Measurements from ENCODE around the gene APAF1.
"Not testable (repeated sequence)": the region's sequence is repeated elsewhere in the genome, so short reads cannot be mapped to it uniquely, and the experiment has no call there.

The APAF1 gene, protein sequence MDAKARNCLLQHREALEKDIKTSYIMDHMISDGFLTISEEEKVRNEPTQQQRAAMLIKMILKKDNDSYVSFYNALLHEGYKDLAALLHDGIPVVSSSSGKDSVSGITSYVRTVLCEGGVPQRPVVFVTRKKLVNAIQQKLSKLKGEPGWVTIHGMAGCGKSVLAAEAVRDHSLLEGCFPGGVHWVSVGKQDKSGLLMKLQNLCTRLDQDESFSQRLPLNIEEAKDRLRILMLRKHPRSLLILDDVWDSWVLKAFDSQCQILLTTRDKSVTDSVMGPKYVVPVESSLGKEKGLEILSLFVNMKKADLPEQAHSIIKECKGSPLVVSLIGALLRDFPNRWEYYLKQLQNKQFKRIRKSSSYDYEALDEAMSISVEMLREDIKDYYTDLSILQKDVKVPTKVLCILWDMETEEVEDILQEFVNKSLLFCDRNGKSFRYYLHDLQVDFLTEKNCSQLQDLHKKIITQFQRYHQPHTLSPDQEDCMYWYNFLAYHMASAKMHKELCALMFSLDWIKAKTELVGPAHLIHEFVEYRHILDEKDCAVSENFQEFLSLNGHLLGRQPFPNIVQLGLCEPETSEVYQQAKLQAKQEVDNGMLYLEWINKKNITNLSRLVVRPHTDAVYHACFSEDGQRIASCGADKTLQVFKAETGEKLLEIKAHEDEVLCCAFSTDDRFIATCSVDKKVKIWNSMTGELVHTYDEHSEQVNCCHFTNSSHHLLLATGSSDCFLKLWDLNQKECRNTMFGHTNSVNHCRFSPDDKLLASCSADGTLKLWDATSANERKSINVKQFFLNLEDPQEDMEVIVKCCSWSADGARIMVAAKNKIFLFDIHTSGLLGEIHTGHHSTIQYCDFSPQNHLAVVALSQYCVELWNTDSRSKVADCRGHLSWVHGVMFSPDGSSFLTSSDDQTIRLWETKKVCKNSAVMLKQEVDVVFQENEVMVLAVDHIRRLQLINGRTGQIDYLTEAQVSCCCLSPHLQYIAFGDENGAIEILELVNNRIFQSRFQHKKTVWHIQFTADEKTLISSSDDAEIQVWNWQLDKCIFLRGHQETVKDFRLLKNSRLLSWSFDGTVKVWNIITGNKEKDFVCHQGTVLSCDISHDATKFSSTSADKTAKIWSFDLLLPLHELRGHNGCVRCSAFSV (N-terminal part only)

DNA sequence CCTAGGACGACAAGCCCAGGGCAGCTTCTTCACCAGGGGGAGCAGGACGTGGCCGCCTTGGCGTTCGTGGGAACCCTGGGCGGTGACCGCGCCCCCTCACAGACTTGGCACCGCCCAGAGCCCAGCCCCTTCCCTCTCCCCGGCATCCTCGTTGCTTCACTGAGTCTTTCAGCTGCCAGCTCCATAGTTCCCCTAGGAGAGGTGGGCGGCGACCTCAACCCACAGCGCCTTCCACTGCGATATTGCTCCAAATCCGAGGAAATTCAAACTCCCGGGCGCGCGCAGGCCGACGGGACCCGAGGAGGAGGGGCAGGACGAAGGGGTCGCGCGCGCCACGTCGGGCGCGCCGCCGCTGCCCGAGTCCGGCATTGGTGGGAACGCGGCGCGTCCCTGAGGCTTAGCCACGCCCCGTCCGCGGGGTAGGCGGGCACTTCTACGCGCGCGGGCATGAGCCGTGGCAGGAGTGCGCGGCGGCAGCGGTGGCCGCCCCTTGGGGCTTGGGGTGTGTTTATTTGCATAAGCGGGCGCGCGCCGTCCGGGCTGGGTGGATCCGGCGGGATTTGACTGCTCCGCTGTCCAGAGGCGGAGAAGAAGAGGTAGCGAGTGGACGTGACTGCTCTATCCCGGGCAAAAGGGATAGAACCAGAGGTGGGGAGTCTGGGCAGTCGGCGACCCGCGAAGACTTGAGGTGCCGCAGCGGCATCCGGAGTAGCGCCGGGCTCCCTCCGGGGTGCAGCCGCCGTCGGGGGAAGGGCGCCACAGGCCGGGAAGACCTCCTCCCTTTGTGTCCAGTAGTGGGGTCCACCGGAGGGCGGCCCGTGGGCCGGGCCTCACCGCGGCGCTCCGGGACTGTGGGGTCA is at the start of gene APAF1, which contains the start of gene IKBIP:
APAF1 (plus strand) TSS at position 579 of the 860 bp plus-strand sequence. CDS start 3,070 bp downstream, outside the sequence.
IKBIP (minus strand) TSS at position 77 of the 860 bp plus-strand sequence. CDS start 87 bp downstream, outside the sequence.
- DNase-seq = peak; percentile 76

DNA sequence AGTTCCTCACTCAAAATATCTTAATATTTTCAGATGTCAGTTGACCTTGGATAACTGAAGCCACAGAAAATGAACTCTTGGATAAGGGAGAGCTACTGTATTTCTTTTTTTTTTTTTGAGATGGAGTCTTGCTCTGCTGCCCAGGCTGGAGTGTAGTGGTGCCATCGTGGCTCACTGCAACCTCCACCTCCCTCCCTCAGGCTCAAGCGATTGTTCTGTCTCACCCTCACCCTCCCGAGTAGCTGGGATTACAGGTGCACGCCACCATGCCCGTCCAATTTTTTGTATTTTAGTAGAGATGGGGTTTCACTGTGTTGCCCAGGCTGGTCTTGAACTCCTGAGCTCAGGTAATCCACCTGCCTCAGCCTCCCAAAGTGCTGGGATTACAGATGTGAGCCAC is 47.8 kb upstream of the APAF1 start:
- DNase-seq = not testable (repeated sequence)

DNA sequence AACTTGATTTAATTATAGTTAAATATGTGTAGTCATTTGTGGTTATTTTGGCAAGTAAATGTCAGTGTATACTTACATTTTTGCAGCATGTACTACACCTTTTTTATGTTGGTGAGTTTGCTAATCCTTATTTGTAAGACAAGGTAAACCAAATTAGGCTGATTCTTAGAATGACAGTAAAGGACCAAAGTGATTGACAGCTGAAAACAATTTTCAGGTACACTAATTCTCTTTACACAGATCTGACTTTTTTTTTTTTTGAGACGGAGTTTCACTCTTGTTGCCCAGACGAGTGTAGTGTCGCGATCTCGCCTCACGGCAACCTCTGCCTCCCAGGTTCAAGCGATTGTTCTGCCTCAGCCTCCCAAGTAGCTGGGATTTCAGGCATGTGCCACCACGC is 43.2 kb upstream of the APAF1 start:
- no peak for DNase-seq

DNA sequence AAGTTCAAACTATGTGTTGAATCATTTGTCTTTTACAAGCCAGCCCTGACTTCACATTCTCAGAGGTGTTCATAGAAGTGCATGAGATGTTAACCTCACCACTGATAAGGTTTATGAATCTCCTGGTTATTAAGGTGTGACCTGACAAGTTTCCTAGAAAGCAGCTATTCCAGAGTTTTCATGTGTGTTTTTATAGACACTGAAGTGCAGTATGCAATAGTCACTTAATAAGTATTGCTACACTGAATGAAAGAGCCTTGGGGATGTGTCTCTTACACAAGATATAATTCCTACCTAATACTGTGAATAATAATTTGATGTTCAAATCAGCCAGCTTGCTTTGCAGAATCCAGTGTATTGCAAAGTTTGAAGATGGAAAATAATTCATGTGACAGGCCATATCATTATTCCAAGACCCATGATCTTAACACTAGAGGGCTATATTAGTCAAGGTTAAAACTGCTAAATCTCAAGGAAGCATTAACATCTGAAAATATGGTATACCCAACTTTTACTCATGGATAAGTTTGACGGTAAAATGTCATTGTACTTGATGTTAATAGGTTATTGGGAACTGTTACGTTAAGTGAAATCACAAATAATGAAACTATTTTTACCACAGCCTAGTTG is 38.6 kb upstream of the APAF1 start:
- DNase-seq = no peak

DNA sequence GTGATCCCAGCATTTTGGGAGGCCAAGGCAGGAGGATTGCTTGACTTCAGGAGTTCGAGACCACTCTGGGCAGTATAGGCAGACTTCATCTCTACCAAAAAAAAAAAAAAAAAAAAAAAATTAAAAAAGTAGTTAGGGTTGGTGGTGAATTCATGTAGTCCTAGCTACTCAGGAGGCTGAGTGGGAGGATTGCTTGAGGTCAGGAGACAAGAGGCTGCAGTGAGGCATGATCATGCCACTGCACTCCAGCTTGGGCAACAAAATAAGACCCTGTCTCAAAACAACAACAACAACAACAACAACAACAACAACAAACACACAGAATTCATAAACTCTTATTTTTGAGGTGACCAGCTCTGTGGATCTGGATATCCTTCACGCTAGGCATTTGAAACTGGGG is 34.5 kb upstream of the APAF1 start:
- no peak for DNase-seq

DNA sequence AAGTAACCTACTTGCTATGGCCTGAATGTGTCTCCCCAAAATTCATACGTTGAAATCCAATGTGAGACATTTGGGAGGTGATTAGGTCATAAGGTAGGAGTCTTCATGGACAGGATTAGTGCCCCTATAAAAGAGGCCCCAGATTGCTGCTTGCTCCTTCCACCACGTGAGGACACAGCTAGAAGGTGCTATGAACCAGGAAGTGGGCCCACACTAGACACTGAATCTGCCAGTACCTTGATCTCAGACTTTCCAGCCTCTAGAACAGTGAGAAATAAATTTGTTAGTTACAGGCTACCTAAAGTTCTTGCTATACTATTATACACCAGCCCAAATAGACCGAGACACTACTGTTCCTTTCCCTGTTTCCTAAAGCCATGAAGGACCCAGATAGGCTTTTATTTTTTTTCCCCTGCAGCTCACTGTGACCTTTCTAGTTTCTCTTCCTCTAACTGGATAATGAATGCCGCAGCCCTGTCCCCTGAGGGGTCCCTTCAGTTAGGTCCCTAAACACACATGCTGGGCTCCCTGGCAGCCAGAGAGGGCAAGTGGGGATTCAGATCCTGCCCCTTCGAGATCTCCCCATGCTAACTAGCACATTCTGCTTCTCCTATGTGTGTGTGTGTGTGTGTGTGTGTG is 32.3 kb upstream of the APAF1 start:
- no peak for DNase-seq

DNA sequence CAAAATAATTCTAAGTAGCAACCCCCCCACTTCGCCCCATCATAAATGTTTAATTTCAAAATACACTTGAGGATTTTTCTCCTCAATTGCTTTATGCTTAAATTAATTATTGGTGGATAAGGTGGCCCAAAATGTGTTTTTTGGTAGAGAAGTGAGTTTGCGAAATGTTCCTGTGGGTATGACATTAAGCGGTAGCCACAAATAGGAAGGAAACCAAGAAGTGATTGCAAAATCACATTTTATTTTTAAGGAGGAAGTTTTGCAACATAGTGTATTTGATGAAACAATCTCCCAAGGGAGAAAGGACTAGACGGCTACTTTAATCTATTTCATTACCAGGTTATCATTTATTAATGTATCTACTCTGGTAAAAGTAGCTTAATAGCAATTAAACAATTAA is 26.1 kb upstream of the APAF1 start:
- DNase-seq = no peak

DNA sequence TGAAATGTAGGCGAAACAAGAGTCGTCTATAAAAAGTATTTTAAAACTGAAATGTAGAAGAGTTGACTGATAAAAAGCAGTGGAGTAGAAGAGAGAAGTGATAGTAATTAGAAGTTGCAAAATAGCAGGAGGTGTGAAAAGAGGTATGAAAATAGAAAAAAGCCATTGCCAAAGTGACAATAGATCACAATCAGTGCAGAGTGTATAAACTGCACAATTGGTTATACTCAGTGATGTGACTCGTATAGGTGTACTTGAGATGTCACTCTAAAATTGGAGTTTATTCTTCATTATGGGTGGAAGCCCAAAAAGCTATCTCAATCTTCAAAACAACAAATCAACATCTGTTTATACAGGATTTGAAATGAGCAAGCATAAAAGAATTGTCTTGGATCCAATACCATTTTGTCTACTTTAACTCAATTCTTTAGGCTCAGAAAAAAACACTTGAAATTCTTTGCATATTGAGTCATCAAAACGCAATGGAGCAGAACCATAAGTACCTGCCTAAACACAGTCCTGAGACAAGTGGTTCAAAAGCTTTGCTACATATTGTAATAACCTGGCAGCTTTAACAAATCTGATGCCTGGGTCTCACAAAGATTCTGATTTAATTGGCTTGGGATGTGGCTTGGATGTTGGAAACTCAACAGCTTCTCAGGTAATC is 9.3 kb upstream of the APAF1 start:
- DNase-seq = peak; percentile 19

DNA sequence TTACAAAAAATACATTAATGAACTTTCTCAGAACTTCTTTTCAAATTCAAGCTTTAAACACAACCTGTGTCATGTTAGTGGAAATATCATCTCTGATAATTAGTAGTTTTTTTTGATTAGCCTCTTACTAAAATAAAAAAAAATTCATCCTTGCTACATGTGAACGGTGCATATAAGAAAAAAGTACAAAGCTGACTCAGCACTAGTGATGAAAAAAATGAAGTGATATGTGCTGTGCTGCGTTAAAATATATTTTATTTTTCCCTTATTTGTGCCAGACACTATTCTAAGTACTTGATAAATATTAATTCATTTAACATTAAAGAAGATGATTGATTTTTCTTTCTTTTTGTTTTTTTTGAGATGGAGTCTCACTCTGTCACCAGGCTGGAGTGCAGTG is 8.0 kb upstream of the APAF1 start:
- no peak for DNase-seq

DNA sequence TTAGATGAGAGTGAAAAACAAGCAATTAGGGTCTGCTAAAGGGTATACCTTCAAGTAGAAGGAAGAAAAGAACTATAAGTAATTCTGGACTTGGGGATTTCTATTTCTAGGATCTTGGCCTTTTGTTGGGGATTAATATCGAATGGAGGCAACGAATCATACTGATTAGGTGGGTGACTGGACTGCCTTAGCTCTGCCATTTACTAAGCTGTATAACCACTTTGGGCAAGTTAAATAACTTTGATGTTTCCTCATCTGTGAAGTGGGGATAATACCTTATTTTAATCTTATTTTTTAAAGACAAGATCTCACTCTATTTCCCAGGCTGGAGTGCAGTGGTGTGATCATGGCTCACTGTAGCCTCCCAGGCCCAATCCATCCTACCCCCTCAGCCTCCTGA is 7.1 kb upstream of the APAF1 start:
- DNase-seq = no peak

DNA sequence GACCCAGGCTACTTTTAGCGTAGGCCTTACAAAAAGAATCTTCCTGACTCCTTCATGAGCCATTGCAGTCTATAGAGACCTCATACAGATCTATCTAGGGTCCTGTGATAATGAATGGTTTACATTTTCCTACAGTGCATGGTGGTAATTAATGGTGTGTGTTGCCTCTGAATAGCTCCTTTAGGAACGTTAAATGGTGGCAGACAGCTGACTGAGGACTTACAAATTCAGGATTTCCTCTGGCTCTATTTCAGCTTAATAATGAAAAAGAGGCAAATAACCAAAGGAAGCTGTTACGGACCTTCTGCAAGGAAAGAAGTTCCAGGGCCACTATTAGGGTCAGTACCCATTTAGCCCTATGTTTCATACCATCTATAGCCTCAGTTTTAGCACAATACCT is 5.6 kb upstream of the APAF1 start:
- DNase-seq = no peak

DNA sequence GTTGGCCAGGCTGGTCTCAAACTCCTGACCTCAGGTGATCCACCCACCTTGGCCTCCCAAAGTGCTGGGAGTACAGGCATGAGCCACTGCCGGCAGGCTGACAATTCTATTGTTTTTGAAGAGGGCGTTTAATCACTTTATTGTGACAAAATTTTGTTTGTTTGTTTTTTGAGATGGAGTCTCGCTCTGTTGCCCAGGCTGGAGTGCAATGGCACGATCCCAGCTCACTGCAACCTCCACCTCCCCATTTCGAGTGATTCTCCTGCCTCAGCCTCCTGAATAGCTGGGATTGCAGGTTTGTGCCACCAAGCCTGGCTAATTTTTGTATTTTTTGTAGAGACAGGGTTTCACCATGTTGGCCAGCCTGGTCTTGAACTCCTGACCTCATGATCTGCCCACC is 2.3 kb upstream of the APAF1 start:
- DNase-seq = not testable (repeated sequence)

DNA sequence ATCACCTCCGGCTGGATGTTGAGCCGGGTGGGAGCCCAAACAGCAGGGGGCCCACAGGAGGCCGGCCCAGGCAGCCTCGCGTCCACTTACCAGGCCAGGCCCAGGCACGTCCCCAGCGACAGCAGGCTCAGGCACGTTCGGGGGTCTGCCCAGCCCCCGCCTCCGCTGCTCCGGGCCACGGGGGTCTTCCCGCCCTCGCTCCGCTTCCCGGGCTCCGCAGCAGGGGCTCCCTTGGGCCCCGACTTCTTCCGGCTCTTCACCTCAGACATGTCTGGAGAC is 718 bp upstream of the APAF1 start:
- no peak for DNase-seq

DNA sequence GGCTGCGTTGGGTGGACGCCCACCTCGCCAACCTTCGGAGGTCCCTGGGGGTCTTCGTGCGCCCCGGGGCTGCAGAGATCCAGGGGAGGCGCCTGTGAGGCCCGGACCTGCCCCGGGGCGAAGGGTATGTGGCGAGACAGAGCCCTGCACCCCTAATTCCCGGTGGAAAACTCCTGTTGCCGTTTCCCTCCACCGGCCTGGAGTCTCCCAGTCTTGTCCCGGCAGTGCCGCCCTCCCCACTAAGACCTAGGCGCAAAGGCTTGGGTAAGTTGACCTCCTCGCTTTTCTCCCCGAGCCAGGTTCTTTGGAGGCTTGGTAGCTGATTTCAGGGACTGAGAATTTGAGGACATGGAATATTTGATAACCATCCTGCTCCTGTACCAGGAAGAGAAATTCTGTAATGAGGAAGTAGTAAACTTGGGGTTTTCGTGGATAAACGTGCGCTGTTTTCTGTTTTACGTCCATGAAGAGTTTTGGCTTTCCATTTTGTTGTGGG is 530 bp downstream of the APAF1 start:
- DNase-seq = no peak

DNA sequence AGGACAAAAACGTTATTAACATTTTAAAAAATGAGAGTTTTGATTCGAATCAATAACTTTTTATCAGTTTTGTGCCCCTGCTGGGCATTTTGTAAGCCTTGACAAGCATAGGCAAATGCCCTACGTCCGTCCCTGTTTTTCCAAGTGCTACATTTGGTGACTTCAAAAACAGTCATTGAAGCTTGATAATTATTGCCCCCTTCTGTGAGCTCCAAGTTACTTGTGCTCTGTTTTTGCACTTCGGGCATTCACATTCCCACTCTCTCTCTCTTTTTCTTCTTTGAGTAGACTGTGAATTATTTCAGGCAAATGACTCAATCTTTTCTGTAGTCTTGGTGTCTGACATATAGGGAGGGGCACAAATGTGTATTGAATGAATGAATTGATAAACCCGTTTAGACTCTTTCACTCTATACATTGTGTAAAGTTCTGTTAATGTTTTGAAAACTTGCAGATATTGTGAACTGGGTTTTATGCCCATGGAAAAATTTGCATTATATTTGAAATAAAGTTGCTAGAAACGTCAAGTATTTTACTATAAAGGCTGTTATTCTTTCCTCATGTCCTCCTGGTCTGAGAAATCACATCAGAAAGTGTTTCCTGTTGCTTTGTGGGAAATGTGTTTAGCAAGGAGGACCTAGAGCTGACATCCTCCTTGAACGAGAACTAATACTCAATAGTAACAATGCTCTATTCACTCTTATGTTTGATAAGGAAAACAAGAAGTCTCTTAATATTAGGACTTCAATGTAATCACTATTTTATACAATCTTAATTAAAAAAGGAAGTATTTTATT is 1.4 kb downstream of the APAF1 start:
- no peak for DNase-seq

DNA sequence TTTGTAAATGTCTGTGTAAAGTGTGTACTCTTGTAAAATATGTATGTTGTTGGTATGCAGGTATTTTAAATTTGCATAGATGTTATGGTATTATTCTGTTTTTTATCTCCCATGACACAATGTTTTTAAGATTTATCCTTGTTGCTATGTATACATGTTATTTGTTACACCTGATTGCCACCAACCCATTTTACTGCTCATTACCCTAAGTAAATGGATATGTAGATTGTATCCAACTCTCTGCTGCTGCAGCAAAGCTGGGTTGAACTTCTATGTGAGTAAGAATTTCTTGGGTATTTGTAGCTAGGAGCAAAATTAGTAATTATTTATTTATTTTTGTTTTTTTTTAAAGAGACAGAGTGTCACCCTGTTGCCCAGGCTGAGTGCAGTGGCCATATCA is 6.2 kb downstream of the APAF1 start:
- no peak for DNase-seq

DNA sequence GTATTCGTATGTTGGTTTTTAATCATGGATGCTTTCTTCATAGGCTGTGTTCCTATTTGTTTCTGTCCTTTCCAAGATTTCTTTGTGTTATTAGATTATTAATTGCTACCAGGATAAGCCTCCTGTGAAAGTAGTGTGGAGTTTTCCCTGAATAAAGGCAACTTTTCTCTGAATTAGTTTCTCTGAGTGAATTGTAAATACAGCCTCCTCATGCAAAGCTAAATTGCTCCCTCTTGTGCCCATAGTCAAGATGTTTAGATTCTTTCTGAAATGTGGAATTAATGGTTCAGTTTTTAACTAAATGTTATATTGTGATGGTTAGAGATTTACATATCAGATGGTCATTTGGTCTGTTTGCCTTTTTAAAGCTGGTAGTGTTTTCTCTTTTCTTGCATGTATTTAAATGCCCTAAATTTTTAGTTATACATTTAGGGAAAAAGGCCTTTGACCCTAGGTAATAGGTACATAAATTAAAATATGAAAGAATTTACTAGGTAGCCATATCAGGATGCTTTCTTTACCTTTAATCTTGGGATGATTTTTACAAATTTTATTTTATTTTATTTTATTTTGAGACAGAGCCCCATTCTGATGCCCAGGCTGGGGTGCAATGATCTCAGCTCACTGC is 8.9 kb downstream of the APAF1 start:
- DNase-seq = peak; percentile 7

DNA sequence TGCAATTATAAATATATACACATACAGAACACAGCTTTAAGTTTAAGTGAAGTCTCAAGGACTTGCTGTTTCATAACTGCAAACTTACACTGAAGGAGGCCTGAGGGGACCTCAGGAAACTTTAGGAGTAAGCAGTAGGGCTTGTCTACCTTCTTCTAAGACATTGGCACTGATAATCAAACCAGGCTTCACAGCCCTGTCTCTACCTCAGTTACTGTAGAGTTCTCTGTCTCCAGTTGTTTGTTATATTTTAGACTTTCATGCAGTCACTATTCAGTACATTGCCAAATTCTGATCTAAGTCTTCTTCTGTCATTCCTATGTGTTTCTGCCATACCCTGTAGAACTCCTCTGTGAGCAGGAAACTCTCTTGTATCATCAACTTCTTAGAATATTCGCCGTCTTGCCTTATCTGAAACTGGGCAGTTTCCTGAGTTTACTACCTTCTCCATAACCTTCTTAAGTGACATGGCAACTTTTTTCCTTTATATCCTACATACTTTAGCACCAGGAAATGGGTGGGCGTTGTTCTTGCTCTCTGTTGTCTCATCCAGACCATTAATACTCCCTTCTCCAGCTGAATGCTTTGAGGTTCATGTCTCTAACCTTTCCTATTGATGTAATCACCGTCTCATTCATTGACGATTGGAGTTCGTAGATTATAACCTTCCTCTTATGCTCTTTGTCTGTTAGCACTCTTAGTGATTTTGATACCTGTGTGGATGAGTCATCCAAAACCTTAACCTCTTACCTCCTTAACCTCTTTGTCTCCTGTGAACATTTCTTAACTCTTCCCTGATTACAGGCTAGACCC is 11.4 kb downstream of the APAF1 start:
- DNase-seq = no peak

DNA sequence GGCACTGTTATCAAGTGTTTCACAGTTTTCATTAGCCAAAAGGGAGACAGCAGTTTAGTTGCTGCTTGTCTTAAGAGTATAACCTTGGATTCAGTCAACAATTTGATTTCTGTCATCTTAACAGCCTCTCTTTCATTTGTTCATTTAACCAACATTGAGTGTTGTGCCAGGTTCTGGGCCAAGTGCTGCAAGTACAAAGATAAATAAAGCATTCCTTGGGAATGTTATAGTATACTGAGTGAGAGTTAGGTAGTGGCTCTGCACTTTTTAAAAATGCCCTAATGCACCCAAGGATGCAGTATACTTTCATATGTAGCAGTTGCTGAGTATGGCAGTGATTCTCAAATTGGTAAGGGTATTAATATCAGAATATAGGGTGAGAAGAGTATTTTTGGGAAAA is 15.4 kb downstream of the APAF1 start:
- no peak for DNase-seq

All from NCI-H524 treated with DMSO at 0.1 percent for 48 hours (cell line).